Endothelial cell of coronary artery (primary cell): Measurements from ENCODE around the gene OR52W1. TPM values are rescaled to one million over a fixed set of nuclear protein-coding genes. Genes with fewer than 3 reads are reported as not detected.

Experiments used
- total RNA-seq: library from RNA; depleted of rRNA; stranded (reverse); fragments of >200 nt; gene quantifications from 2 replicates; pipeline ENCODE4 v1.2.3, GENCODE V29; 2014

The OR52W1 gene, protein sequence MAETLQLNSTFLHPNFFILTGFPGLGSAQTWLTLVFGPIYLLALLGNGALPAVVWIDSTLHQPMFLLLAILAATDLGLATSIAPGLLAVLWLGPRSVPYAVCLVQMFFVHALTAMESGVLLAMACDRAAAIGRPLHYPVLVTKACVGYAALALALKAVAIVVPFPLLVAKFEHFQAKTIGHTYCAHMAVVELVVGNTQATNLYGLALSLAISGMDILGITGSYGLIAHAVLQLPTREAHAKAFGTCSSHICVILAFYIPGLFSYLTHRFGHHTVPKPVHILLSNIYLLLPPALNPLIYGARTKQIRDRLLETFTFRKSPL
- not detected in 2 replicates for total RNA-seq

GRCh38 chr11:6199174-6199810 is at the start of gene OR52W1:
Gene OR52W1, plus strand, starts transcription at chr11:6199224. Its CDS starts 0 bp downstream, at chr11:6199224.

GRCh38 chr11:6170226-6170625 is 28.8 kb upstream of the OR52W1 start, which contains the start of gene OR52B2:
Gene OR52B2, minus strand, starts transcription at chr11:6170326. Its CDS starts 0 bp downstream, at chr11:6170326.

DNA sequence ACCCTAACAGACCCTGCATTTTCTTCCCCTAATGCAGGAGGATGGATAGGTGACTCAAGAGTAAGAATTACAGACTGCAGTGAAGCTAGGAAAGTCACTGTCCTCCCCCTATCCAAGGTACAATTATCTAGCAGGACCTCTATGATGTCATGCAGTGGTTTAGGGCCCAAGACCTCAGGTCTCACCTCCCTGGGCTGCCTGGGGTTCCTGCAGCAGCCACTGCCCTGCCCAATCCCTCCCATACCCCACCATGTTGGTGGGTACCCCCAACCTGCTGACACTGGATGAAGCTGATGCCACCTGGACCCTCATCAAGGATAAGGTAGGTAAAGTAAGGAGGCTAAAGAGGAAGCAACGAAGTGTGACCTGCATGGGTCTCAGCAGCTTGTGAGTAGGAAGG is 6.3 kb downstream of the OR52W1 start, which contains the start of gene C11orf42:
C11orf42 (plus strand) TSS at position 192 of the 400 bp plus-strand sequence; CDS start at position 251, 59 bp downstream.

DNA sequence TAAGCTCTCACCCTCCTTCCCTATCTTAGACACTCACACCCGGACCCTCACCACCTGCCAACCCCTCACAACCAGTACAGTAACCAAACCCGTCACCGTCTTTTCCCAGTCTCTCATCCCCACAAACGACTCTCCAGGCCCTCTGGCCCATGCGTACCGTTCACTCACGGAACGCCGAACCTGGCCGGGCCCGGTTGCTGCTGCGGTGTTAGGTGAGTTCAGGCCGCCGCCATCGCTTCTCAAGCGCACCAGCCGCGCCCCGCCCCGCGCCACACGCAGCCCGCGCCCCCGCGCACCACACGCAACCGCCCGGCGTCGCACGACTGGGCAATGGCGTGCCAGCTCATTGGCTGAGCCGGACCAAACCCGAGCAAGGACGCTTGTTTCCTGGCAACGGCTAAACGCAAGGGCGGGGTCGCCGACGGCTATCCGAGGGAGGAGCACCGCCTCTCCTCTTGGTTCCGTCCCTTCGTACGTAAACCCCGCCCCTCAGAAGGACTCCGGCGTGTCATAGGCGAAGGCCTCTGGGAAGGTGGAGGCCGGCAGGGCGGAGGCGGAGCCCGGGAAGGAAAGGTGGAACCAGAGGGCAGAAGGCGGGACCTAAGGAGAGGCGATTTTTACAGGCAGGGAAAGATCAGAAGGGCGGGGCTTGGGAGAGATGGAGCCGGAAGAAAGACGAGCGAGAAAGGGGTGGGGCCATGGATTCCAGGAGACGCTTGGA is 35.5 kb downstream of the OR52W1 start, which contains the start of gene FHIP1B:
FHIP1B (minus strand) TSS at position 250 of the 721 bp plus-strand sequence. CDS start 10,120 bp downstream, outside the sequence.

GRCh38 chr11:6238902-6239301 is 39.9 kb downstream of the OR52W1 start, which contains the start of gene CNGA4:
Gene CNGA4, plus strand, starts transcription at chr11:6239089. Its CDS starts 118 bp downstream, at chr11:6239207.

Other genes starting within 250 kb of the OR52W1 start
- gene OR56A5, start 230.7 kb upstream of the OR52W1 start, total RNA-seq: not detected in 2 replicates
- gene OR52L1, start 212.2 kb upstream of the OR52W1 start, total RNA-seq: not detected in 2 replicates
- not detected in 2 replicates for gene OR56A4, start 192.3 kb upstream of the OR52W1 start, total RNA-seq
- gene OR56A1, start 168.5 kb upstream of the OR52W1 start, total RNA-seq: 0.19 TPM in 1 of 2 replicates, not detected in the other
- gene OR56B4, start 91.5 kb upstream of the OR52W1 start, total RNA-seq: not detected in 2 replicates
- gene OR52B2, start 28.9 kb upstream of the OR52W1 start, total RNA-seq: not detected in 2 replicates
- not detected in 2 replicates for gene C11orf42, start 6.3 kb downstream of the OR52W1 start, total RNA-seq
- 7.4 and 9.0 TPM in 2 replicates for gene FHIP1B, start 35.4 kb downstream of the OR52W1 start, total RNA-seq
- not detected in 2 replicates for gene CNGA4, start 39.9 kb downstream of the OR52W1 start, total RNA-seq
- not detected in 2 replicates for gene CCKBR, start 60.6 kb downstream of the OR52W1 start, total RNA-seq
- gene CAVIN3, start 121.3 kb downstream of the OR52W1 start, total RNA-seq: 39.6 and 119 TPM in 2 replicates
- gene SMPD1, start 191.2 kb downstream of the OR52W1 start, total RNA-seq: 13.0 and 23.2 TPM in 2 replicates
- gene APBB1, start 219.9 kb downstream of the OR52W1 start, total RNA-seq: 46.8 and 56.2 TPM in 2 replicates
- gene HPX, start 241.8 kb downstream of the OR52W1 start, total RNA-seq: 0.28 and 0.36 TPM in 2 replicates